ENCODE data around the gene ARID4B. TPM values are rescaled to one million over a fixed set of nuclear protein-coding genes. Genes with fewer than 3 reads are reported as not detected.
A peak's percentile ranks its signal among the peaks of the same experiment; 100 is the strongest.

Gene ARID4B
- total and polyA plus RNA-seq, 2 of the 13 experiments (the other 11 are each of a cell fraction or from before 2014, with no cell fraction given), result 9.7 to 24.6 TPM

- Histone ChIP-seq H3K9ac (ENCODE audit: insufficient read depth, low read depth, low read length) (peak overlapping the region; percentile 93), H2AFZ (ENCODE audit: low read length) (no peak overlapping the region), H3K27me3 (ENCODE audit: control insufficient read depth in 1 of 2, insufficient read depth in 2 of 2, low read length in 2 of 2) (no peaks in the 10 kb centered on the region; a peak in 1 of 5 replicates), H3K9me3 (ENCODE audit: low read length) (no peaks in the 10 kb centered on the region), H3K4me3 (replicated peaks in 1 of 3; ENCODE audit: insufficient read depth in 1 of 3, low read depth in 2 of 3, low read length in 3 of 3) (peak overlapping the region; percentile 85 to 95 (median 91); a peak in 5 of 6 replicates), H4K20me1 (ENCODE audit: insufficient read depth, low read length) (peaks cover 16% of the 10 kb centered on the region), H3K4me2 (ENCODE audit: low read depth, low read length) (peak overlapping the region; percentile 80), H3K36me3 (replicated peaks in 1 of 2; ENCODE audit: control insufficient read depth in 1 of 2, insufficient read depth in 2 of 2, low read length in 2 of 2) (peaks cover 0 to 2% of the 10 kb centered on the region in 2 experiments; a peak in 1 of 5 replicates), H3K4me1 (ENCODE audit: insufficient read depth, low read length) (peaks cover 36% of the 10 kb centered on the region), H3K79me2 (ENCODE audit: insufficient read depth, low read length) (peaks cover 89% of the 10 kb centered on the region), H3K27ac (ENCODE audit: extremely low read length, insufficient read depth, low read length) (peak overlapping the region; percentile 88)
- CTCF ChIA-PET (ENCODE audit: low intra/inter-chr PET ratio, low total read pairs), result no interaction called here
- intact Hi-C loops (cut with micrococcal nuclease; ENCODE audit: unreplicated experiment), result loop anchor here (2.0 kb wide), 1 partner anchor 36 kb away; the partner anchor contains the start of gene TBCE
- POLR2A ChIA-PET, result interaction anchor here (1.3 to 1.4 kb wide), 2 partner anchors 36 to 79 kb away, joined by 4 to 5 read pairs; partner anchors contain the start of gene TBCE
- in situ Hi-C loops (cut with HindIII; ENCODE audit: extremely low pct_ligation_motif_present, low pct_unique_long_range_greater_than_20kb), result no loop called here
- FAIRE-seq (no peak), DNase-seq (ENCODE audit: low spot score) (no peak), ATAC-seq (no peak)
- BruUV-seq (replicated peaks), result no TSS peak
- WGBS (ENCODE audit: low lambda C conversion rate), result 41% methylated on average over 5 of the region's 5 CpGs
- TF ChIP-seq RBFOX2 (IDR thresholded peaks at IDR 0.05; ENCODE audit: low read depth, low read length) (0 out of 2 replicates have a peak, but pooled peaks have one; percentile 7), ZNF335 (CRISPR knock-in tag; IDR thresholded peaks at IDR 0.05) (no peak), RAD51 (IDR thresholded peaks at IDR 0.05; ENCODE audit: borderline replicate concordance) (peak; percentile 38; the same call in 1 of the 2 replicates)
Measured at GRCh38 chr1:235330918-235331285, 2.9 kb upstream of the ARID4B start.

- intact Hi-C loops (cut with micrococcal nuclease; ENCODE audit: unreplicated experiment), result loop anchor here (2.0 kb wide), 1 partner anchor 77 kb away; no protein-coding TSS in a partner anchor
- in situ Hi-C loops (cut with HindIII; ENCODE audit: extremely low pct_ligation_motif_present, low pct_unique_long_range_greater_than_20kb), result loop anchor here (10.0 kb wide), 1 partner anchor 75 kb away; no protein-coding TSS in a partner anchor
- peak; percentile 3; the same call in 1 of the 3 replicates for ATAC-seq
- peak overlapping the region; percentile 88 for H3K27ac ChIP-seq (ENCODE audit: extremely low read length, insufficient read depth, low read length)
- H3K4me1 ChIP-seq (ENCODE audit: insufficient read depth, low read length), result peaks cover 47% of the 10 kb centered on the region
- peaks cover 90% of the 10 kb centered on the region for H3K79me2 ChIP-seq (ENCODE audit: insufficient read depth, low read length)
- DNase-seq (ENCODE audit: low spot score), result no peak
- H2AFZ ChIP-seq (ENCODE audit: low read length), result no peak overlapping the region
- FAIRE-seq, result no peak
- H3K9me3 ChIP-seq (ENCODE audit: low read length), result no peaks in the 10 kb centered on the region
- H3K27me3 ChIP-seq (ENCODE audit: control insufficient read depth in 1 of 2, insufficient read depth in 2 of 2, low read length in 2 of 2), result no peaks in the 10 kb centered on the region; a peak in 1 of 5 replicates
- no peaks in the 10 kb centered on the region for H3K36me3 ChIP-seq (replicated peaks in 1 of 2; ENCODE audit: control insufficient read depth in 1 of 2, insufficient read depth in 2 of 2, low read length in 2 of 2)
- H3K4me3 ChIP-seq (replicated peaks in 1 of 3; ENCODE audit: insufficient read depth in 1 of 3, low read depth in 2 of 3, low read length in 3 of 3), result peak overlapping the region; percentile 85 to 95 (median 91)
- peak overlapping the region; percentile 93 for H3K9ac ChIP-seq (ENCODE audit: insufficient read depth, low read depth, low read length)
- no TSS peak for BruUV-seq (replicated peaks)
- WGBS (ENCODE audit: low lambda C conversion rate), result under 1% methylated on average over 21 of the region's 24 CpGs
- H4K20me1 ChIP-seq (ENCODE audit: insufficient read depth, low read length), result peaks cover 28% of the 10 kb centered on the region
- H3K4me2 ChIP-seq (ENCODE audit: low read depth, low read length), result peak overlapping the region; percentile 80
- ChIA-PET CTCF (ENCODE audit: low intra/inter-chr PET ratio, low total read pairs) (interaction anchor here (1.1 kb wide), 1 partner anchor 88 kb away, joined by 3 read pairs; no protein-coding TSS in a partner anchor), POLR2A (interaction anchor here (0.8 to 3.1 kb wide), 14 partner anchors 22 to 201 kb away, joined by 3 to 25 read pairs (median 4); partner anchors contain the start of genes B3GALNT2, TBCE and TOMM20)
- TF ChIP-seq DRAP1 (CRISPR knock-in tag; IDR thresholded peaks at IDR 0.05), result no peak
- no peak for TF ChIP-seq ZNF564 (CRISPR knock-in tag; IDR thresholded peaks at IDR 0.05)
- TF ChIP-seq HOMEZ (CRISPR knock-in tag; IDR thresholded peaks at IDR 0.05; ENCODE audit: low read depth), result no peak
- no peak for TF ChIP-seq ZNF547 (CRISPR knock-in tag; IDR thresholded peaks at IDR 0.05)
- no peak for TF ChIP-seq BCLAF1 (IDR thresholded peaks at IDR 0.05)
- no peak for TF ChIP-seq TEAD2 (CRISPR knock-in tag; IDR thresholded peaks at IDR 0.05)
Measured at GRCh38 chr1:235329139-235329902, 1.3 kb upstream of the ARID4B start.

Measured in HepG2 (cell line).